SU-DHL-6 (cell line): ENCODE measurements around the gene KIF3C.

Experiments
- CTCF ChIP-seq: fragments of 200-600 bp; sonication (generic); IDR thresholded peaks from one replicate; pipeline ENCODE4 v1.5.1; 2017; ENCODE audit warnings: antibody characterized with exemption, mild to moderate bottlenecking, low read length, moderate library complexity; ENCODE audit not compliant: insufficient read depth, poor library complexity, severe bottlenecking
- EZH2phosphoT487 ChIP-seq: fragments of 200-600 bp; sonication (generic), shearing (Covaris generic); conservative IDR thresholded peaks from 2 replicates; pipeline ENCODE4 v1.6.1; 2018; ENCODE audit warnings: mild to moderate bottlenecking, antibody characterized with exemption, low read length, moderate library complexity, mixed read lengths

- TF ChIP-seq CTCF (no peak), EZH2phosphoT487 (no peak)
Observed at GRCh38 chr2:25991965-25992364, 9.7 kb upstream of the KIF3C start.
